A549 (cell line): Measurements from ENCODE around the gene HOXD8.

Experiments
- CHD2 ChIP-seq: fragments of 150-350 bp; IDR thresholded peaks from 2 replicates; pipeline ENCODE4 v1.6.1; 2014; ENCODE audit warnings: low read length; ENCODE audit not compliant: partially characterized antibody
- EP300 ChIP-seq, 2 experiments: fragments of >200 bp; sonication (Bioruptor Twin); formaldehyde crosslinking; IDR thresholded peaks; 2 replicates in 1 of 2; 3 replicates in 1 of 2; pipeline ENCODE4 v1.6.1; 2016 to 2017
- MAX ChIP-seq: IDR thresholded peaks from 2 replicates; pipeline ENCODE4 v1.6.1; 2012
- POLR2A ChIP-seq: IDR thresholded peaks from 2 replicates; pipeline ENCODE4 v1.6.1; 2012; ENCODE audit warnings: mild to moderate bottlenecking, low read length
- REST ChIP-seq: fragments of 200-600 bp; sonication (generic); IDR thresholded peaks from 2 replicates; pipeline ENCODE4 v1.6.1; 2016; ENCODE audit warnings: antibody characterized with exemption, mild to moderate bottlenecking, moderate library complexity
- RFX5 ChIP-seq: fragments of 450-650 bp; IDR thresholded peaks from 2 replicates; pipeline ENCODE4 v1.7.1; 2014; ENCODE audit warnings: antibody characterized with exemption, mild to moderate bottlenecking, moderate library complexity
- ZC3H11A ChIP-seq: fragments of 450-650 bp; IDR thresholded peaks from 2 replicates; pipeline ENCODE4 v1.6.1; 2014; ENCODE audit warnings: antibody characterized with exemption, mild to moderate bottlenecking
- ZNF302 ChIP-seq: fragments of 250-450 bp; sonication (Bioruptor Pico); IDR thresholded peaks from 2 replicates; pipeline ENCODE4 v1.9.0; 2021; ENCODE audit warnings: inconsistent platforms, mild to moderate bottlenecking, moderate library complexity
- TF ChIP-seq, protein P1 (sequence below): fragments of >200 bp; sonication (Bioruptor Twin); formaldehyde crosslinking; IDR thresholded peaks from 3 replicates; pipeline ENCODE4 v1.5.1; 2016

- TF ChIP-seq MAX (no peak), EP300 (IDR thresholded peaks at IDR 0.05) (no peak), POLR2A (no peak), REST (no peak), ZC3H11A (no peak), ZNF302 (CRISPR knock-in tag) (no peak), RFX5 (no peak), CHD2 (no peak)
- TF ChIP-seq, protein P1, sequence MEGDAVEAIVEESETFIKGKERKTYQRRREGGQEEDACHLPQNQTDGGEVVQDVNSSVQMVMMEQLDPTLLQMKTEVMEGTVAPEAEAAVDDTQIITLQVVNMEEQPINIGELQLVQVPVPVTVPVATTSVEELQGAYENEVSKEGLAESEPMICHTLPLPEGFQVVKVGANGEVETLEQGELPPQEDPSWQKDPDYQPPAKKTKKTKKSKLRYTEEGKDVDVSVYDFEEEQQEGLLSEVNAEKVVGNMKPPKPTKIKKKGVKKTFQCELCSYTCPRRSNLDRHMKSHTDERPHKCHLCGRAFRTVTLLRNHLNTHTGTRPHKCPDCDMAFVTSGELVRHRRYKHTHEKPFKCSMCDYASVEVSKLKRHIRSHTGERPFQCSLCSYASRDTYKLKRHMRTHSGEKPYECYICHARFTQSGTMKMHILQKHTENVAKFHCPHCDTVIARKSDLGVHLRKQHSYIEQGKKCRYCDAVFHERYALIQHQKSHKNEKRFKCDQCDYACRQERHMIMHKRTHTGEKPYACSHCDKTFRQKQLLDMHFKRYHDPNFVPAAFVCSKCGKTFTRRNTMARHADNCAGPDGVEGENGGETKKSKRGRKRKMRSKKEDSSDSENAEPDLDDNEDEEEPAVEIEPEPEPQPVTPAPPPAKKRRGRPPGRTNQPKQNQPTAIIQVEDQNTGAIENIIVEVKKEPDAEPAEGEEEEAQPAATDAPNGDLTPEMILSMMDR: no peak
Measured at GRCh38 chr2:176082525-176082823, 47.0 kb upstream of the HOXD8 start.
